Ovary (tissue), 9 donors: ENCODE results near the gene KIF19. TPM values are rescaled to one million over a fixed set of nuclear protein-coding genes. Genes with fewer than 3 reads are reported as not detected.

ENCODE experiments used
- DNase-seq, 5 donors: peaks; one replicate each; pipeline ENCODE4 v3.0.0-alpha.2; 2019 to 2020
- H3K27ac ChIP-seq, 2 donors: fragments of 200-600 bp; one replicate each; pipeline versions ENCODE4 v1.5.1 to v1.8.0; 2019 to 2022
- H3K27me3 ChIP-seq: fragments of 200-600 bp; one replicate; pipeline ENCODE4 v1.8.0; 2022
- H3K36me3 ChIP-seq: fragments of 200-600 bp; sonication (generic); one replicate; pipeline ENCODE4 v1.5.1; 2019
- H3K4me1 ChIP-seq: one replicate; pipeline ENCODE4 v1.8.1; 2013; ENCODE audit warnings: mild to moderate bottlenecking, moderate library complexity; ENCODE audit not compliant: insufficient read depth
- H3K4me3 ChIP-seq: fragments of 200-600 bp; sonication (generic); one replicate; pipeline ENCODE4 v1.5.1; 2017
- H3K9me3 ChIP-seq, 2 donors: fragments of 200-600 bp in 1 of 2; sonication (generic) in 1 of 2; one replicate each; pipeline versions ENCODE4 v1.5.1 to v1.8.1; 2013 to 2019; ENCODE audit warnings: mild to moderate bottlenecking in 1 of 2, moderate library complexity in 1 of 2
- EP300 ChIP-seq: sonication (generic); formaldehyde crosslinking; IDR thresholded peaks from one replicate; pipeline ENCODE4 v1.6.1; 2017; ENCODE audit warnings: antibody characterized with exemption
- POLR2A ChIP-seq: fragments of 450-650 bp; IDR thresholded peaks from one replicate; pipeline ENCODE4 v1.6.1; 2017; ENCODE audit warnings: antibody characterized with exemption, mild to moderate bottlenecking, moderate library complexity
- WGBS, 3 donors: extraction: QIAGEN DNeasy Blood & Tissue Kit in 1 of 3; methylation state at CpG; one replicate each; pipeline versions ENCODE4 v1.1.5 to v1.1.7; 2013 to 2017; 5-methylcytosine and 5-hydroxymethylcytosine counted together
- intact Hi-C, 4 donors: fragments of 100-400 bp; cut with DNase I; formaldehyde crosslinking; loops; one replicate each; pipeline versions ENCODE4 v1.11.0 to v1.15.1; 2022 to 2023
- polyA plus RNA-seq, 2 donors: library from polyadenylated mRNA; stranded (reverse); fragments of 200-250 nt in 1 of 2; fragments of 350-450 nt in 1 of 2; fragmentation: Illumina TruSeq in 1 of 2; extraction: RNeasy Lipid Tissue Mini Kit (QIAGEN cat#74804) in 1 of 2; gene quantifications; one replicate each; pipeline ENCODE4 v1.2.3, GENCODE V29; 2013 to 2014
- total RNA-seq, 7 donors: library from RNA; depleted of rRNA in 2 of 7; stranded (reverse); fragments of >200 nt in 2 of 7; fragmentation: NEBNext Ultra II Directional in 3 of 7; extraction: Animal tissue kit (Norgen Biotek cat#: 25700) in 3 of 7; gene quantifications; one replicate each; pipeline versions ENCODE4 v1.1.0 to v1.2.4, GENCODE V29; 2016 to 2023
- TF ChIP-seq, protein P1 (sequence below), 3 donors: fragments of 450-650 bp in 2 of 3; fragments of 200-600 bp in 1 of 3; IDR thresholded peaks; one replicate each; pipeline versions ENCODE4 v1.5.1 to v1.8.0; 2016 to 2022; ENCODE audit warnings: antibody characterized with exemption in 3 of 3, mild to moderate bottlenecking in 1 of 3
- donor health status: DM: no; HTN: no; CAD: no; lungs with moderate emphysema.
- donor health status: DM: no; HTN: no; CAD: no.
- donor health status: Bipolar disorder and iron deficiency.
- donor health status: DM: yes; HTN: yes; CAD: no.
- donor health status: DM: no; HTN: no; CAD: no.
- donor health status: DM: yes; HTN: yes; CAD: no.

KIF19 gene
- total and polyA plus RNA-seq, 9 donors, result 0.33 to 15.0 (median 1.2) TPM; not detected in 2

DNA sequence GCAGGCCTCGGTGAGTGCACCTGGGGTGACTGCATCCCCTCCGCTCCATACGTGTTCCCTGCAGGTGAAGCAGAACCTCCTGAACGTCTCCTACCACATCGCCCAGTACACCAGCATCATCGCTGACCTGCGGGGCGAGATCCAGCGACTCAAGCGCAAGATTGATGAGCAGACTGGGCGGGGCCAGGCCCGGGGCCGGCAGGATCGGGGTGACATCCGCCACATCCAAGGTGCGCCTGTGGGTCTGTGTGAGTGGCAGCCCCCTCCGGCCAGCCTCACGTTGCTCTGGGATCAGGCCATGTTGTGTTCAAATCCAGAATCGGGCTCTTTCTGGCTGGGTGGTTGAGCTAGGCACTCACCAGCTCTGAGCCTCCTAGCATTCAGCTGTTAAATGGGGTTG is 23.1 kb downstream of the KIF19 start:
- Histone ChIP-seq H3K4me3 (no peak overlapping the region), H3K4me1 (no peaks in the 10 kb centered on the region), H3K27ac (no peak overlapping the region), H3K27me3 (no peaks in the 10 kb centered on the region), H3K9me3 (no peaks in the 10 kb centered on the region), H3K36me3 (no peaks in the 10 kb centered on the region)
- WGBS, 3 donors, result 63 to 68% (median 66%) methylated on average over 18 to 19 of the region's 19 CpGs
- no peak for DNase-seq
- no peak for TF ChIP-seq POLR2A
- TF ChIP-seq, protein P1, sequence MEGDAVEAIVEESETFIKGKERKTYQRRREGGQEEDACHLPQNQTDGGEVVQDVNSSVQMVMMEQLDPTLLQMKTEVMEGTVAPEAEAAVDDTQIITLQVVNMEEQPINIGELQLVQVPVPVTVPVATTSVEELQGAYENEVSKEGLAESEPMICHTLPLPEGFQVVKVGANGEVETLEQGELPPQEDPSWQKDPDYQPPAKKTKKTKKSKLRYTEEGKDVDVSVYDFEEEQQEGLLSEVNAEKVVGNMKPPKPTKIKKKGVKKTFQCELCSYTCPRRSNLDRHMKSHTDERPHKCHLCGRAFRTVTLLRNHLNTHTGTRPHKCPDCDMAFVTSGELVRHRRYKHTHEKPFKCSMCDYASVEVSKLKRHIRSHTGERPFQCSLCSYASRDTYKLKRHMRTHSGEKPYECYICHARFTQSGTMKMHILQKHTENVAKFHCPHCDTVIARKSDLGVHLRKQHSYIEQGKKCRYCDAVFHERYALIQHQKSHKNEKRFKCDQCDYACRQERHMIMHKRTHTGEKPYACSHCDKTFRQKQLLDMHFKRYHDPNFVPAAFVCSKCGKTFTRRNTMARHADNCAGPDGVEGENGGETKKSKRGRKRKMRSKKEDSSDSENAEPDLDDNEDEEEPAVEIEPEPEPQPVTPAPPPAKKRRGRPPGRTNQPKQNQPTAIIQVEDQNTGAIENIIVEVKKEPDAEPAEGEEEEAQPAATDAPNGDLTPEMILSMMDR (IDR thresholded peaks at IDR 0.05), result no peak
- TF ChIP-seq EP300, result no peak
- intact Hi-C loops, result loop anchor here in 1 of 4 donors (5.0 kb wide), 1 partner anchor 42 kb away; no protein-coding TSS in a partner anchor

DNA sequence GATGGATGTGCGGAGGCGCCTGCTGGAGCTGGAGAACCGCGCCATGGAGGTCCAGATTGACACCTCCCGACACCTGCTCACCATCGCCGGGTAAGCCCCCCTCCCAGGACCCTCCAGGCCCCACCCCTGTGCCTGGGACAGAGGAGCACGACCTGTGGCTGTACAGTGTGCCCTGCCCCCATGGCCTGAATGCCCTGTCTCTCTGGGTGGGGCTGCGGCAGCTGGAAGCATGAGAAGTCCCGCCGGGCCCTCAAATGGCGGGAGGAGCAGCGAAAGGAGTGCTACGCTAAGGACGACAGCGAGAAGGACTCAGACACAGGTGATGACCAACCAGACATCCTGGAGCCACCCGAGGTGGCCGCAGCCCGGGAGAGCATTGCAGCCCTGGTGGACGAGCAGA is 24.5 kb downstream of the KIF19 start:
- H3K4me3 ChIP-seq, result no peak overlapping the region
- 77 to 83% (median 82%) methylated on average over 20 of the region's 20 CpGs for WGBS, 3 donors
- intact Hi-C loops, result loop anchor here in 1 of 4 donors (10.0 kb wide), 1 partner anchor 136 kb away; the partner anchor contains the start of gene TTYH2
- no peaks in the 10 kb centered on the region for H3K27me3 ChIP-seq
- DNase-seq, result no peak
- H3K27ac ChIP-seq, result no peak overlapping the region
- no peaks in the 10 kb centered on the region for H3K4me1 ChIP-seq
- TF ChIP-seq, protein P1 (IDR thresholded peaks at IDR 0.05), result no peak
- TF ChIP-seq POLR2A (no peak), EP300 (no peak)
- H3K9me3 ChIP-seq, result no peaks in the 10 kb centered on the region
- H3K36me3 ChIP-seq, result no peaks in the 10 kb centered on the region

DNA sequence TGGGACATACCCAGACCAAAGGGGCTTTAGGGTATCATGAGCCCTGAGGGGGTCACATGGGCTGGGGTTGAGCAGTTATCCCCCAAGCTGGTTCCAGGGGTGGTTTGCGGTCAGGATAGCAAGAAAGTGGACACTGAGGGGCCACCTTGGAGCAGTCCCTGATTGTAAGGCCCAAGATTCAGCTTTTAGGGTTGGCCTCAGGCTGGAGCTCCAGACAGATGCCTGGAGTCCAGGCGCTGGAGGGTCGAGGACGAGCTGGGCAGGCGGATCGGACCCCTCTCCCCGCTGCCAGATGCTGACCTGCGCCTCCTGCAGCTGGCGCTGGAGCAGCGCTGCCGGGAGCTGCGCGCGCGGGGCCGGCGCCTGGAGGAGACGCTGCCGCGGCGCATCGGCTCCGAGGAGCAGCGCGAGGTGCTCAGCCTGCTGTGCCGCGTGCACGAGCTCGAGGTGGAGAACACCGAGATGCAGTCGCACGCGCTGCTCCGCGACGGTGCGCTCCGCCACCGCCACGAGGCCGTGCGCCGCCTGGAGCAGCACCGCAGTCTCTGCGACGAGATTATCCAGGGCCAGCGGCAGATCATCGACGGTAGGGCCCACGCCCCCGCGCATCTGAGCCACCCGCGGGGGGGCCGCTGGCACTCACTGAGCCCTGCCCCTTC is 25.7 kb downstream of the KIF19 start:
- H3K36me3 ChIP-seq, result no peaks in the 10 kb centered on the region
- intact Hi-C loops, result loop anchor here in 1 of 4 donors (10.0 kb wide), 1 partner anchor 137 kb away; the partner anchor contains the start of gene TTYH2
- TF ChIP-seq EP300, result no peak
- TF ChIP-seq POLR2A, result no peak
- TF ChIP-seq, protein P1 (IDR thresholded peaks at IDR 0.05), result no peak
- no peak overlapping the region for H3K27ac ChIP-seq
- no peaks in the 10 kb centered on the region for H3K27me3 ChIP-seq
- H3K9me3 ChIP-seq, result no peaks in the 10 kb centered on the region
- H3K4me3 ChIP-seq, result no peak overlapping the region
- no peak for DNase-seq
- H3K4me1 ChIP-seq, result no peaks in the 10 kb centered on the region
- WGBS, 3 donors, result 9 to 18% (median 10%) methylated on average over 44 to 55 of the region's 55 CpGs

DNA sequence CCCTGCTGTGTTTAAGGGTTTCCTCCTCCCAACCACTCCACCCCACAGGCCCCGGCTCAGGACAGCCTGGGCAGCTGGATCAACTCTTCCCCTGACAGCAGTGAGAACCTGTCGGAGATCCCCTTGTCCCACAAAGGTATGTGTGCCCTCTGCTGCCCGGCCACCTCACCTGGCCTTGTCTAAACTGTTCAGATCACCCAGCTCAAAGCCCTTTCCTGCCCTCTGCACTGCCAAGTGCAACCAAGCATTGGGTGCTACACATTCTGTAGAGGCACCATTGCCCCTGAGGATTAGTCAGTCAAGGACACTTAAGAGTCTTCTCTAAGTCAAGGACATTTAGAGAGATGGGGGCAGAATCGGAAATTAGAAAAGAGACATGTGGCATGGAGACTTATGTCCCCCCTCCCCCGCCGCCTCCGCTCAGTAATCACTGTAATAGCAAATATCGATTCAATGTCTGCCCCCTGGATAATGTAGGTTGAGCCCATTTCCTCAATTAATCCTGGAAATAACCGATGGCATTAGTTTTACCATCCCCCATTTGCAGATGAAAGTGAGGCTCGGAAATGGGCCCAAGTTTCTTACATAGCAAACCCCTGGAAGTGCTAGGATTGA is 27.5 kb downstream of the KIF19 start:
- H3K9me3 ChIP-seq, result no peaks in the 10 kb centered on the region
- 62 to 70% (median 67%) methylated on average over 10 of the region's 10 CpGs for WGBS, 3 donors
- no peak for TF ChIP-seq EP300
- TF ChIP-seq, protein P1 (IDR thresholded peaks at IDR 0.05), result no peak
- TF ChIP-seq POLR2A, result no peak
- no peaks in the 10 kb centered on the region for H3K4me1 ChIP-seq
- no peak overlapping the region for H3K27ac ChIP-seq
- H3K36me3 ChIP-seq, result no peaks in the 10 kb centered on the region
- H3K4me3 ChIP-seq, result no peak overlapping the region
- intact Hi-C loops, result loop anchor here in 1 of 4 donors (10.0 kb wide), 1 partner anchor 139 kb away; the partner anchor contains the start of gene TTYH2
- no peaks in the 10 kb centered on the region for H3K27me3 ChIP-seq
- DNase-seq, result no peak
